AG10803 (cell line): ENCODE measurements around the gene TMCO4.
"Not testable (repeated sequence)": the region's sequence is repeated elsewhere in the genome, so short reads cannot be mapped to it uniquely, and the experiment has no call there.

ENCODE experiments used
- DNase-seq: peaks from one replicate; pipeline ENCODE4 v3.0.0; 2010; ENCODE audit warnings: low read depth
- H3K4me3 ChIP-seq: 2 replicates; pipeline ENCODE4 v1.5.1; 2011; ENCODE audit warnings: mild to moderate bottlenecking, low read length, control low read depth
- CTCF ChIP-seq: conservative IDR thresholded peaks from 2 replicates; pipeline ENCODE4 v1.5.1; 2011; ENCODE audit warnings: mild to moderate bottlenecking, low read length, control low read depth, inconsistent platforms

TMCO4 gene

GRCh38 chr1:19799230-19800075, at the start of gene TMCO4:
Gene TMCO4 (minus strand): TSS chr1:19799916. CDS start chr1:19780758, 19,158 bp downstream.
- peak; percentile 43 for TF ChIP-seq CTCF
- peak within 1 kb of the TSS; percentile 60 for H3K4me3 ChIP-seq
- DNase-seq: peak; percentile 51

GRCh38 chr1:19849307-19849706, 49.6 kb upstream of the TMCO4 start:
- not testable (repeated sequence) for DNase-seq, H3K4me3 ChIP-seq

- DNase-seq, H3K4me3 ChIP-seq: not testable (repeated sequence)
Observed at GRCh38 chr1:19847334-19847733, 47.6 kb upstream of the TMCO4 start.

- no peak for DNase-seq
- no peak overlapping the region for H3K4me3 ChIP-seq
- TF ChIP-seq CTCF: no peak
Observed at GRCh38 chr1:19846338-19846737, 46.6 kb upstream of the TMCO4 start.

GRCh38 chr1:19845555-19845954, 45.8 kb upstream of the TMCO4 start:
- no peak for TF ChIP-seq CTCF
- DNase-seq: no peak
- no peak overlapping the region for H3K4me3 ChIP-seq

GRCh38 chr1:19844731-19845495, 45.2 kb upstream of the TMCO4 start:
- no peak for TF ChIP-seq CTCF
- no peak for DNase-seq
- H3K4me3 ChIP-seq: no peak overlapping the region

- no peak for DNase-seq
- no peak overlapping the region for H3K4me3 ChIP-seq
- TF ChIP-seq CTCF: no peak
Observed at GRCh38 chr1:19840228-19840627, 40.5 kb upstream of the TMCO4 start.

GRCh38 chr1:19837866-19838265, 38.1 kb upstream of the TMCO4 start:
- no peak for TF ChIP-seq CTCF
- no peak overlapping the region for H3K4me3 ChIP-seq
- no peak for DNase-seq
